Lower leg skin (tissue), 4 donors: ENCODE data around the gene HGS. TPM values are rescaled to one million over a fixed set of nuclear protein-coding genes. Genes with fewer than 3 reads are reported as not detected.

Experiments used
- DNase-seq, 2 donors: peaks; one replicate each; pipeline ENCODE4 v3.0.0-alpha.2; 2019; ENCODE audit warnings: low spot score in 2 of 2
- H3K4me3 ChIP-seq: fragments of 200-600 bp; sonication (generic); 2 replicates; pipeline ENCODE4 v1.5.1; 2017; ENCODE audit warnings: mild to moderate bottlenecking, low read depth; ENCODE audit not compliant: poor library complexity, severe bottlenecking
- CTCF ChIP-seq, 3 donors: fragments of 450-650 bp; IDR thresholded peaks; one replicate each; pipeline ENCODE4 v1.5.1; 2016; ENCODE audit warnings: antibody characterized with exemption in 3 of 3, mild to moderate bottlenecking in 3 of 3, moderate library complexity in 2 of 3
- POLR2A ChIP-seq, 2 donors: fragments of 450-650 bp; IDR thresholded peaks; one replicate each; pipeline ENCODE4 v1.6.1; 2016 to 2017; ENCODE audit warnings: antibody characterized with exemption in 2 of 2, mild to moderate bottlenecking in 1 of 2, moderate library complexity in 1 of 2
- WGBS, 2 donors: methylation state at CpG; one replicate each; pipeline ENCODE4 v1.1.5; 2018; 5-methylcytosine and 5-hydroxymethylcytosine counted together
- intact Hi-C: fragments of 100-400 bp; cut with DNase I; formaldehyde crosslinking; loops from one replicate; pipeline ENCODE4 v1.15.0; 2023; ENCODE audit warnings: low total_unique reads
- total RNA-seq, 4 donors: library from RNA; depleted of rRNA; stranded (reverse); fragments of >200 nt; gene quantifications; one replicate each; pipeline ENCODE4 v1.1.0, GENCODE V29; 2016

HGS gene
- total RNA-seq, 4 donors from 2014 or later, result 87.0 to 160 (median 92.1) TPM

GRCh38 chr17:81683208-81683583 lies 615 bp upstream of the HGS start:
- H3K4me3 ChIP-seq, result peak overlapping the region; percentile 87
- intact Hi-C loops, result no loop called here
- no peak for DNase-seq
- 0 to 1% methylated on average over 19 to 21 of the region's 37 CpGs for WGBS, 2 donors
- no peak for TF ChIP-seq CTCF (IDR thresholded peaks at IDR 0.05)
- no peak for TF ChIP-seq POLR2A (IDR thresholded peaks at IDR 0.05)

- no peak for DNase-seq
- WGBS, 2 donors, result 2 to 3% methylated on average over 14 to 16 of the region's 16 CpGs
- intact Hi-C loops, result no loop called here
- H3K4me3 ChIP-seq, result peak overlapping the region; percentile 85
- TF ChIP-seq POLR2A (IDR thresholded peaks at IDR 0.05) (no peak), CTCF (IDR thresholded peaks at IDR 0.05) (no peak)
Measured at GRCh38 chr17:81684442-81684911, 666 bp downstream of the HGS start.

- WGBS, 2 donors, result 53 to 58% methylated on average over 12 of the region's 12 CpGs
- no peak overlapping the region for H3K4me3 ChIP-seq
- no peak for DNase-seq
- intact Hi-C loops, result no loop called here
- no peak for TF ChIP-seq CTCF (IDR thresholded peaks at IDR 0.05)
- TF ChIP-seq POLR2A (IDR thresholded peaks at IDR 0.05), result no peak
Measured at GRCh38 chr17:81685108-81685507, 1.3 kb downstream of the HGS start.

- intact Hi-C loops, result no loop called here
- WGBS, 2 donors, result 93 to 95% methylated on average over 20 of the region's 20 CpGs
- DNase-seq, result no peak
- no peak overlapping the region for H3K4me3 ChIP-seq
- TF ChIP-seq CTCF (IDR thresholded peaks at IDR 0.05) (no peak), POLR2A (IDR thresholded peaks at IDR 0.05) (no peak)
Measured at GRCh38 chr17:81686614-81687013, 2.8 kb downstream of the HGS start.

GRCh38 chr17:81687770-81688541 lies 4.1 kb downstream of the HGS start:
- TF ChIP-seq POLR2A (IDR thresholded peaks at IDR 0.05) (no peak), CTCF (IDR thresholded peaks at IDR 0.05) (no peak)
- no peak for DNase-seq
- no peak overlapping the region for H3K4me3 ChIP-seq
- intact Hi-C loops, result no loop called here
- WGBS, 2 donors, result 89 to 91% methylated on average over 36 to 37 of the region's 41 CpGs

- no peak overlapping the region for H3K4me3 ChIP-seq
- intact Hi-C loops, result no loop called here
- TF ChIP-seq POLR2A (IDR thresholded peaks at IDR 0.05) (no peak), CTCF (IDR thresholded peaks at IDR 0.05) (no peak)
- 60 to 71% methylated on average over 14 of the region's 14 CpGs for WGBS, 2 donors
- no peak for DNase-seq
Measured at GRCh38 chr17:81688616-81689015, 4.8 kb downstream of the HGS start.
